Measurements from ENCODE around the gene DTNB.

Gene DTNB

DNA sequence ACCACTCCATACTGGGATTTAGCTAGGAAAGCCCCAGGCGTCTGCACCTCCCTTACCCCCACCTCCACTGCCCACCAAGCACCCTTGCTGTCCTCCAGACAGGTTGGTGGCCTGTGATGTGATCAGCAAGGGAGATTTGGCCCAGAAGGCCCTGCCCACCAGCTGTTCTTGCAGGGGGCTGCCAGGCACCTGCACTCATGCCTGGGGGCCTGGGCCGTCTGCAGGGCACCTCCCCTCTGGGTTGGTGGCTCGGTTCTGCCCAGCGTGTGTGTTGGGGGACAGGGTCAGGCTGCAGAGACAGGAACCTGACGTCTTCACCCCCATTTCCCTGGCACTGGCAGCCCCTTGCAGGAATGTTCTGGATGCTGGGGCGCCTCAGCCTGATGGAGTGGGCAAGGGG is 337.4 kb downstream of the DTNB start:
- DNase-seq, result no peak

DNA sequence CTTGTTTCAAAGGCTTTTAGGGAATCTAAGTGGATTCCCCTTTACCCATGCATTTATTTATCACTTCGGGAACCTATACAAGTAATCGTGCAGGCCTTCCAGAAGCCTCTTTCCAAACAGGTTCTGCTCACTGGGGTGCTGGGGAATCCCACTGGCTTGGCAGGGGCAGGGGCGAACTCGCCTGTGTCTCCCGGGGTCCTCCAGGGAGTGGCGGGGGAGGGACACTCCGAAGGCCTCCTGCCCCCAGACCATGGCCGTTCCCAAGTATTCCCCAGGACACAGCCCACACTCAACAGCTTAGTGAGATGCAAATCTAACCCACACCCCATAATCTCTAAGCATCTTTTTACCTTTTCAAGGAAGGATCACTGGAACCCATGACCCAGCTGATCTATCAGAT is 338.2 kb downstream of the DTNB start:
- no peak for DNase-seq

DNA sequence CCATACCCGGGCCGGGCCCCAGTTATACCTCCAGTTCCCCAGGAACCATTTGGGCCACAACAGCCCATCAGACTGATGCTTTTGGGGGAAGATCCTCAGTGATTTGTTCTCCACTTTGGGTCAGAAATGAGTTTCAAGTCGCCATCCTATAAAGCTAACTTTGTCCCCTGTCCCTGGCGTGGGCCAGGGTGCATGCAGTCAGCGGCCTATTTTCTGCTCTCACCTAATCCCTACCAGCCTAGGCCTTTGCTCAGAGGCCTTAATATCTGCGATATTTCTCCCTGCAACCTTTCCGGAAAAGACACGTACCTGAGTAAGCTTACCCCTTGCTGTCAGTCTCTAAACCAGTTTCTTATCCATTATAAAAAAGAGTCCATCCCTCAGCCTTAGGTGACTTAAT is 338.9 kb downstream of the DTNB start:
- DNase-seq, result no peak

DNA sequence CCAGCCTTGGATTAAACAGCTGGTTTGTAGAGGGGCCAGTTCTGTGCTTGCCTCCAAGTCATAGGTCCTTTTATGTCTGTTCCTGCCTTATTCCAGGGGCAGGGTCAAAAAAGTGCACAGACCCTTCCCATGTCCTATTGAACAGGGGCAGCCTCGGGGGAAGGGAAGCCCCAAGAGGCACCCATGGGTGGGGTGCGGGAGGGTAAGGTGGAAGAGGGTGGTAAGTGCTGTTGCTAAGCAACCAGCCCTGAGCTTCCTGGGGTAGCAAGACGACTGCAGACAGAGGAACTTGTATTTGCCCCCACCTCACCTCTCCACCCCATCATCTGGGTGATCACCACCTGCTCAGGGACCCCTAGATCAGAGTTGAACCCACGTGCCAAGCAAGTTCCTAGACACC is 339.4 kb downstream of the DTNB start:
- no peak for DNase-seq

DNA sequence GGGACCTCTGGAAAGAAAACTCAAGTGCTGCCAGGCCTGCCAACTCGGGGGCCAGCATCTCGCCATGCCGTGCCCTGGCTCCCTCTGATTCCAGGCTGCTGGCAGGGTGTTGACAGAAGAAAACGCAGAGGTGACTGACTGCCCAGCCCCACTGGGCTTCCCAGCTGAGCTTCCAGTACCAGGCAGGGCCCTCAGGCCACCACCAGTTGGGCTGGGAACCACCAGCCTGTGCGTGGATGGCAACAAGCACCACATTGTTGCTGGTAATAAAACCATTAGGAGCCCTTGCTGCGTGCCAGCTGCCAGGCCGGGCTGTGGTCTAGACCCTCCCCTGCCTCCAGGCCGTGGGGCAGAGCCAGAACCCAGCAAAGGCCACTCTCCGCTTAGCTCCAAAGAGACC is 340.8 kb downstream of the DTNB start:
- no peak for DNase-seq

DNA sequence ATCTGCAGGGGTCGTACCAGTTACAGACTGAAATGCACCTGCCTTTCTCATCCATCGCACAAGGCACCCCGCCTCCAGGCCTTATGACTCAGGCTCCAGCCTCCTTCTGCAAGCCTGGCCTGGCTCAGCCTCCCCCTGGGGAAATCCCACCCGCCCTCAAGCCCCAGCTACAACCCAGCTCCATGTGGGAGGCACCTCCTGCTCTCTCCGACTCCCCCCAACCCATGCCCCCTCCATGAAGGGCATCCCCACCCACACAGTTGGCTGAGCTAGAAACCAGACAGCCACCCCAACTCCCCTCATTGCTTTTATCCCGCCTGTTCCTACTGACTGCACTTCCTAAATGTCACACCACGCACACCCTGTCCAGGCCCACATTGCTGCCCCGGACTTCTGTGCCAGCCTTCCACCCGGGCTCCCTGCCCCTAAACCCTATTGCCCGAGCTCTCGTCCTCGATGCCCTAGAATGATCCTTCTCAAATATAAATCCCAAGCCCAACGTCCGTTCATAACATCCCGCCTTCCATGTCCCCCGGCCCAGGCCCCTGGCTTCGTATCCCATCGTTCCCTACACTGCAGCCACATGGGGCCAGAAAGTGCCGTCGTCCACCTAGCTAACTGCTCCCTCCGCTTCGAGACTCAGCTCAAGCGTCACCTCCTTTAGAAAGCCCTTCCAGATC is 341.6 kb downstream of the DTNB start:
- no peak for DNase-seq

DNA sequence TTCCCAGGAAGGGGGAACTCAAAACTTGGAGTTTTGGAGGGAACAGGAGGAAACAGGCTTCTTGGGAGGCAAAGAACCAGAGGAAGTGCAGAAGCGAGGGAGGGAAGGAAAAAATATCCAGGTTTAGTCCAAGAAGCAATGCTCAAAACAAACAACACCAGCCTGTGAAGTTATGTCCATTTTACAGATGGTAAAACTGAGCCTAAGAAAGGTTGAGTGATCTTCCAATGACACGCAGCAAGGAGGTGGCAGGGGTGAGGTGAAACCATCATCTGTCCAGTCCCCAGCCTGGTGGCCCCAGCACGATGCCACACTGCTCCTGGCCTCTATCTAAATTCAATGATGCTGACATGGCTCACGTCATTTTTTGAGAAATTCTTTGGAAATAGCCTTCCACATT is 342.4 kb downstream of the DTNB start:
- DNase-seq, result no peak

DNA sequence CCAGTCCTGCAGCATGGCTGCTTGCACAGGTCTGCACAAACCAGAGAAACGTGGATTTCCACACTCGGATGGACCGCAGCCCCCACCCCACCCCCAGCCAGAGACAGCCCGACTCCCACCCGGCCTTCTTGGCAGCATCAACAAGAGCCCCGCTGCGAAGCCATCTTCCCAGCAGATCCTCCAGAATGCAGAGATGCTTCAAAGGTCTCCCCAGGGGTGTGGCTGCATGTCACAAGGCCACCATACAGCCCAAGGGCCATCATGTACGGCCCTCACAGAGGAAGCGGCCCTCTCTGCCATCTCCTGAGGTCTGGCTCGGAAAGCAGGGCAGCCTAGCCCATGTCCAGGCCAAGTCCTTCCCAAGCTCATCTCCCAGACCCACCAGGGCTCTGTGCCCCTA is 343.1 kb downstream of the DTNB start:
- DNase-seq, result no peak

DNA sequence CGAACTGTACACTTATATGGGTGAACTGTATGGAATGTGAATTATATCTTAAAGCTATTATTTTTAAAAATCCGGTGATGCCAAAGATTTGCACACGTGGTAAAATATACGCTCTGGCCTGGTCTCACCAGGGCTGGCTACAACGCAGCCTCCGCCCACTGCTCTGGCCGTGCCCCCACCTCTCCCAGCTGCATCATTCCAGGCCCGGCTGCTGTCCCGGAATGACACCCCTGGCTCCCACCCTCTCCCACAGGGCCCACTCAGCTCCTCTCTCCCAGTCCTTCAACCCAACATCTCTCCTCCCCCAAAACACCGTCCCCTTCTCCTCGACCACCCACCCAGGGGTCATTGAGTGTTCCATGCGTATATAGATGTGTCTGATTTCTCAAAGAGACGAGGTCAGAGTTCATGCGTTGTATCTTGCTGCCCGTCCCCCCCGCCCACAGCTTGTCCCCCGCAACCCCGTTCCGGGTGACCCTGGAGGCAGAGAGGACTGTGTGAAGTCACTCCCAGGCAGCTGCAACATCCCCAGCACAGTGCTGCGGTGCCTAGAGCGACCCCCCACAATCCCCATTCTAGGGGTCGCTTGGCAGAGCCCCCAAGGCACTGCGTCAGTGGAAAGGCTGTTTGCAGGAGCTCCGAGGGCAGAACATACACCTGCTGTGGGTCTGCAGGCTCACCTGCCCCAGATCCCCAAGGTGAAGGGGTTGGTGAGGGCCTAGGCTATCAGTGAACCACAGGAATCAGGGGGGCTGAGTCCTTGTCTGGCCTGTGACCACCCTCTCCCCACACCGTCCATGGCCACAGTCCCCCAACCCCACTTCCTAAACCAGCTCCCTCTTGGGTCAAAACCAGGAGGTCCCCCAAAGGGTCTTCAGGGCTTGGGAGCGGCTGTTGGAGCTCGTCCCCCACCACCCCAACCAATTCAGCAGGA is 345.0 kb downstream of the DTNB start:
- DNase-seq, result no peak

All from HCEC 1CT (cell line).